Activated gamma-delta T cell (primary cell): ENCODE measurements around the gene LRRC25.
A peak's percentile ranks its signal among the peaks of the same experiment; 100 is the strongest.
"Not testable (repeated sequence)": the region's sequence is repeated elsewhere in the genome, so short reads cannot be mapped to it uniquely, and the experiment has no call there.

Experiments used
- DNase-seq: peaks from one replicate; lab custom pipeline; 2025; lab: John Stamatoyannopoulos, UW

The LRRC25 gene

GRCh38 chr19:18402455-18403248, 5.2 kb upstream of the LRRC25 start:
- DNase-seq, result not testable (repeated sequence)

- no peak for DNase-seq
Measured at GRCh38 chr19:18401580-18402112, 4.2 kb upstream of the LRRC25 start.

- no peak for DNase-seq
Measured at GRCh38 chr19:18399008-18399407, 1.6 kb upstream of the LRRC25 start.

GRCh38 chr19:18396471-18397241, 766 bp downstream of the LRRC25 start:
- no peak for DNase-seq

- no peak for DNase-seq
Measured at GRCh38 chr19:18393836-18394235, 3.6 kb downstream of the LRRC25 start.

- no peak for DNase-seq
Measured at GRCh38 chr19:18392926-18393325, 4.5 kb downstream of the LRRC25 start.

GRCh38 chr19:18392417-18392816, 5.0 kb downstream of the LRRC25 start:
- DNase-seq, result no peak

- no peak for DNase-seq
Measured at GRCh38 chr19:18391509-18392075, 5.8 kb downstream of the LRRC25 start.

- DNase-seq, result no peak
Measured at GRCh38 chr19:18390065-18390907, 7.1 kb downstream of the LRRC25 start.

- DNase-seq, result no peak
Measured at GRCh38 chr19:18389726-18390064, 7.7 kb downstream of the LRRC25 start.

- DNase-seq, result no peak
Measured at GRCh38 chr19:18388960-18389725, 8.3 kb downstream of the LRRC25 start.

GRCh38 chr19:18388100-18388959, 9.1 kb downstream of the LRRC25 start:
- DNase-seq, result peak; percentile 58

- DNase-seq, result no peak
Measured at GRCh38 chr19:18386543-18387271, 10.7 kb downstream of the LRRC25 start.

- no peak for DNase-seq
Measured at GRCh38 chr19:18385675-18386542, 11.5 kb downstream of the LRRC25 start, which contains the start of gene GDF15. Gene GDF15 (plus strand): TSS chr19:18386158. CDS start chr19:18386190, 32 bp downstream.

- no peak for DNase-seq
Measured at GRCh38 chr19:18385359-18385674, 12.1 kb downstream of the LRRC25 start.

- DNase-seq, result no peak
Measured at GRCh38 chr19:18384775-18385174, 12.6 kb downstream of the LRRC25 start.

- not testable (repeated sequence) for DNase-seq
Measured at GRCh38 chr19:18383622-18384021, 13.8 kb downstream of the LRRC25 start.

GRCh38 chr19:18380843-18381242, 16.6 kb downstream of the LRRC25 start:
- no peak for DNase-seq
